Fibroblast of villous mesenchyme (primary cell): ENCODE results near the gene MAP3K5. TPM values are rescaled to one million over a fixed set of nuclear protein-coding genes. Genes with fewer than 3 reads are reported as not detected.

Experiments
- DNase-seq: peaks from one replicate; pipeline ENCODE4 v3.0.0-alpha.2; 2010; ENCODE audit warnings: low read depth
- H3K4me3 ChIP-seq: 2 replicates; pipeline ENCODE4 v1.5.1; 2011; ENCODE audit warnings: low read depth, mild to moderate bottlenecking, low read length
- total RNA-seq: library from RNA; depleted of rRNA; stranded (reverse); fragments of >200 nt; gene quantifications from 2 replicates; pipeline ENCODE4 v1.2.3, GENCODE V29; 2012
- TF ChIP-seq, protein P1 (sequence below): IDR thresholded peaks from 2 replicates; pipeline ENCODE4 v1.5.1; 2012; ENCODE audit warnings: low read depth, mild to moderate bottlenecking, low read length; ENCODE audit not compliant: insufficient read depth

The MAP3K5 gene
- total RNA-seq, 1 donor, result 84.6 TPM

DNA sequence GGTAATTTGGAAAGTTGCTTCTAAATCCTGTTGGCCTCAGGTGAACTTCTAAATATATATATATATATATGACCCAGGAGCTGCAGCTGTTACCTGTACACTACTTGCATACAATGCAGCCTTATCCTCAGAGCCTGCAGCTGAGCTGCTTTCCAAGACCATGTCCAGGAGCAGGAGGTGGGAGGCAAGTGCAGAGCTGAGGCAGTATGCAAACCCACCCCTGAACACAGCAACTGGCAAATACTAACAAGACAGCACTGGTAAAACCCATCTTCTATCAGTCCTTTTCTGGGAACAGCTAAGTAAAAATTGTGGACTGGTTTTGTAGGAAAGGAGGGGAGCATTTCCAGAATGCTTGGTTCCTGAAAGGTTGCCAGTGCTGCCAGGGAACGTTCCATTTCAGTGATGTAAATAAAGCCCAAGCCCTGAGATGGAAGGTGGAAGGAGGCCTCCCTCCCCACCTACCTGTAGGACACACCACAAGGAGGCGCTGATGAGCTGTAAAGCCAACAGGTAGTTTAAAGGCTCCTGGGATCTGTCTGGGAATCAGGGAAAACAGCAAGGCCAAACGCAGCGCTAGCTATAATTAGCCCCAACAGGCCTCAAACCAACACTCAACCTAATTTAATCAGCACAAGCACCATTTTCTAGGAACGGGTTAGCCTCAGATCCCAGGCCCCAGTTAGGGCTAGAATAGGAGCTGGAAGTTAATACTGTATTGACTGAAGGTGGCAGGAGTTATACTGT lies 148.3 kb downstream of the MAP3K5 start:
- TF ChIP-seq, protein P1, sequence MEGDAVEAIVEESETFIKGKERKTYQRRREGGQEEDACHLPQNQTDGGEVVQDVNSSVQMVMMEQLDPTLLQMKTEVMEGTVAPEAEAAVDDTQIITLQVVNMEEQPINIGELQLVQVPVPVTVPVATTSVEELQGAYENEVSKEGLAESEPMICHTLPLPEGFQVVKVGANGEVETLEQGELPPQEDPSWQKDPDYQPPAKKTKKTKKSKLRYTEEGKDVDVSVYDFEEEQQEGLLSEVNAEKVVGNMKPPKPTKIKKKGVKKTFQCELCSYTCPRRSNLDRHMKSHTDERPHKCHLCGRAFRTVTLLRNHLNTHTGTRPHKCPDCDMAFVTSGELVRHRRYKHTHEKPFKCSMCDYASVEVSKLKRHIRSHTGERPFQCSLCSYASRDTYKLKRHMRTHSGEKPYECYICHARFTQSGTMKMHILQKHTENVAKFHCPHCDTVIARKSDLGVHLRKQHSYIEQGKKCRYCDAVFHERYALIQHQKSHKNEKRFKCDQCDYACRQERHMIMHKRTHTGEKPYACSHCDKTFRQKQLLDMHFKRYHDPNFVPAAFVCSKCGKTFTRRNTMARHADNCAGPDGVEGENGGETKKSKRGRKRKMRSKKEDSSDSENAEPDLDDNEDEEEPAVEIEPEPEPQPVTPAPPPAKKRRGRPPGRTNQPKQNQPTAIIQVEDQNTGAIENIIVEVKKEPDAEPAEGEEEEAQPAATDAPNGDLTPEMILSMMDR, result peak; percentile 97
- no peak overlapping the region for H3K4me3 ChIP-seq
- peak; percentile 91 for DNase-seq

DNA sequence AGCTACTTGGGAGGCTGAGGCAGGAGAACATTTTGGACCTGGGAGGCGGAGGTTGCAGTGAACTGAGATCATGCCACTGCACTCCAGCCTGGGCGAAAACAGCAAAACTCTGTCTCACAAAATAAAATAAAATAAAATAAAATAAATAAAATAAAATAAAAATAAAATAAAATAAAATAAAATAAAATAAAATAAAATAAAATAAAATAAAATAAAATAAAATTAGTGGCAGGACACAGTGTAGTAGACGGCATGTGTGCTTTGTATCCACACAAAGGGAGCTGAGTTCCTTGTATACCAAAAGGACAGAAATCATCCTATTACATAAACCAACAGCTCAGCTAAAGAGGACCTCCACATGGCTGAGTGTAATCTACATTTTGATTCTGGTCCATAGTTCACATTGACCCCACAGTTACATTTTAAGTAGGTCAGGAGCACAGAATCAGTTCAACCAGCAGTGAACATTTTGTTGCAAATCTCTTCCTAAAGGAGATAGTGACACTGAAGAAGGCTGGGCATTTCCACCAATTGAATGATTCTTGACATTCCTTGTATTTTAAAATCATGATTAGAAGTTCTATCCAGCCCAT lies 150.3 kb downstream of the MAP3K5 start:
- no peak overlapping the region for H3K4me3 ChIP-seq
- no peak for DNase-seq
- TF ChIP-seq, protein P1, result no peak

DNA sequence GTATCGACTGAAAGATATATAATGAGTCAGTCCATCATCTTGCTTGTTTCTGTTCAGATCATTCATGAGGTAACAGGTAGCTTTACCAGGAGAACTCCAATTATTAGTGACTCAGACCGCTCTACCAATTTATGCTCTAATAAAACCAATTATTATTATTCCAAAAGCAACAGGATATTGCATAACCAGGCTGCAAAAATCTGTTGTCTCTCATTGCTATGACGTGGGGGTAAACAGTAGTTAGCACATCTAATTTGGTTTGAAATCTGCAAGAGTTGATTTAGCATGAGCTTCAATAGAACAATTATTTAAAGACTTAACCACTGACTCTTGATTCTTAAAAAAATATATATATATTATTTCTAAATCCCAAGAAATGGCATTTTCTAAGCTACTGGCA lies 151.1 kb downstream of the MAP3K5 start:
- TF ChIP-seq, protein P1, result no peak
- DNase-seq, result peak; percentile 72
- H3K4me3 ChIP-seq, result no peak overlapping the region

DNA sequence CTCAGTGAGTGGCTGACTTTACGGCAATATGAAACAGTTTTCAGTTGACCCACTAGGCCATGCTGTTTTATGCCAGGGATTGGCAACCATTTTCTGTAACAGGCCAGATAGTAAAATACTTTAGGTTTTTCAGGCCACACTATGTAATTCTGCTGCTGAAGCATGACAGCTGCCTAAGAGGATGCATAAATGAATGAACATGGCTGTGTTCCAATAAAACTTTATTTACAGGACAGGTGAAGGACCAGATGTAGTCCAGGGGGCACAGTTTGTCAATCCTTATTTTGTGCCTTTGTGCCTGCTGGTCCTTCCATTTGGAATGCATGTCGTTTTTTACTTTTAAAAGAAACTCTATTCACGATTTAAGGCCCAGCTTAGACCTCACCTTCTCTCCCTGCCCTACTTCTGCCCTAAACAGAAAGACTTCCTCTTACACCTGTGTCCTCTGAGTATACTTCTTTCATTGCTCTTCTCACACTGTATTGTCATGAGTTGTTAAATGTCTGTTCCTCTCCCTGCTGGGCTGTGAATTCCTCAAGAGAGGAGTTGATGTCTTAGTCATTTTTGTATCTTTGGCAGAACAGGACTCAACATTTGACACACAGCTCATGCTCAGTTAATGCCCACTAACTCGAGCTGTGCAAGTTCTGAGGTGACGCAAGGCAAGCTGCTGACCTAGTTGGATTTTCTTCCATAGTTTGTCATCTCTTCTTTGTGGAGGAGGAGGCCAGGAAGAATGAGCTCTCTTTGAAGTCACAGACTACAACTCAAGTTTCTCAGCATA lies 152.0 kb downstream of the MAP3K5 start:
- no peak overlapping the region for H3K4me3 ChIP-seq
- peak; percentile 85 for DNase-seq
- TF ChIP-seq, protein P1, result no peak

DNA sequence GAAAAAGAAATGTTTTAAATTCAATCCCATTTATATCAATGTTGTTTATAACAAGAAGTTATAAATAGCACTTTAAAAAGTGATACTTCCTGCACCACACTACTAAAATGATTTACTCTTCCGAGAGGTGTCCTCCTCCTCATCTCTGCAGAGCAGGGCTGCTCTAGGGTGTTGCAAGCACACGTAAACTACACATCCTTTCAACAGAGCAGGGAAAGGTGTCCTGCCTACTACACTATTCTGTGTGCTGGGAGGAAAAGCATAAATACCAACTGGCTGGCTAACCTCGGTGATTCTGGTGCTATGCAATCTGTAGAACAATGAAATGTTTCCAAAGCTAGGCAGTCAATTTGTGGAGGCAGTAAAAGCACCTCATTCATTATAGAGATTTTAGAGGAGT lies 152.6 kb downstream of the MAP3K5 start:
- peak; percentile 16 for DNase-seq
- TF ChIP-seq, protein P1, result no peak
- no peak overlapping the region for H3K4me3 ChIP-seq

DNA sequence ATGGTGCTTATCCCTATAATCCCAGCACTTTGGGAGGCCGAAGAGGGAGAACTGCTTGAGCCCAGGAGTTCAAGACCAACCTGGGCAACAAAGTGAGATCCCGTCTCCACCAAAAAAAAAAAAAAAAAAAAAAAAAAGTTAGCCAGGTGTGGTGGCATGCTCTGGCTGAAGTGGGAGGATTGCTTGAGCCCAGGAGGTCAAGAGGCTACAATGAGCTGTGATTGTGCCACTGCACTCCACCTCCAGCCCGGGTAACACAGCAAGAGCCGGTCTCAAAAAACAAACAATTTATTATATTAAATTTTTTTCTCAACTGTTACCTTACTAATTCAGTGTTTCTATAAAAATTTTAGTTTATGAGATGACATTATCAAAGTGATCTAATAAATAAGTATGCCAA lies 156.7 kb downstream of the MAP3K5 start:
- DNase-seq, result no peak
- TF ChIP-seq, protein P1, result no peak
- no peak overlapping the region for H3K4me3 ChIP-seq
